Tibial artery (tissue), 4 donors: Measurements from ENCODE around the gene SEMA5A.

Experiments used
- DNase-seq, 2 donors: peaks; one replicate each; pipeline ENCODE4 v3.0.0-alpha.2; 2019
- H3K27ac ChIP-seq, 2 donors: fragments of 200-600 bp; sonication (generic) in 1 of 2; 1 replicate in 1 of 2; 2 replicates in 1 of 2; pipeline ENCODE4 v1.5.1; 2018 to 2019; ENCODE audit warnings: mild to moderate bottlenecking in 1 of 2
- H3K27me3 ChIP-seq, 2 donors: fragments of 200-600 bp; sonication (generic) in 1 of 2; one replicate each; pipeline versions ENCODE4 v1.5.1 to v1.6.0; 2016 to 2019
- H3K36me3 ChIP-seq, 3 donors: fragments of 200-600 bp; sonication (generic) in 2 of 3; one replicate each; pipeline ENCODE4 v1.5.1; 2016 to 2019; ENCODE audit warnings: mild to moderate bottlenecking in 2 of 3
- H3K4me1 ChIP-seq, 4 donors: fragments of 200-600 bp; sonication (generic) in 2 of 4; 1 replicate in 3 of 4; 2 replicates in 1 of 4; pipeline ENCODE4 v1.5.1; 2016 to 2019
- H3K4me3 ChIP-seq, 2 donors: fragments of 200-600 bp; sonication (generic) in 1 of 2; 1 replicate in 1 of 2; 2 replicates in 1 of 2; pipeline ENCODE4 v1.5.1; 2018 to 2019; ENCODE audit warnings: mild to moderate bottlenecking in 2 of 2
- H3K9me3 ChIP-seq, 3 donors: fragments of 200-600 bp; sonication (generic) in 1 of 3; one replicate each; pipeline ENCODE4 v1.5.1; 2016 to 2019
- CTCF ChIP-seq, 2 experiments: fragments of 200-600 bp in 1 of 2; fragments of 450-650 bp in 1 of 2; IDR thresholded peaks; one replicate each; pipeline ENCODE4 v1.5.1; 2017 to 2019; ENCODE audit warnings: antibody characterized with exemption in 2 of 2, mild to moderate bottlenecking in 1 of 2, moderate library complexity in 1 of 2
- intact Hi-C: fragments of 100-400 bp; cut with DNase I; formaldehyde crosslinking; loops from one replicate; pipeline ENCODE4 v1.15.0; 2023; ENCODE audit warnings: low total_unique reads

SEMA5A gene

GRCh38 chr5:9480499-9480898, 65.4 kb downstream of the SEMA5A start:
- DNase-seq, result no peak
- Histone ChIP-seq H3K4me1 (no peaks in the 10 kb centered on the region), H3K4me3 (no peak overlapping the region), H3K36me3 (peaks cover 0 to 7% (median 6%) of the 10 kb centered on the region in 3 donors), H3K9me3 (peaks cover 0 to 17% (median 17%) of the 10 kb centered on the region in 3 donors), H3K27me3 (no peaks in the 10 kb centered on the region), H3K27ac (no peak overlapping the region)
- no peak for TF ChIP-seq CTCF (IDR thresholded peaks at IDR 0.05)
- intact Hi-C loops, result no loop called here

- Histone ChIP-seq H3K27ac (no peak overlapping the region), H3K4me1 (no peaks in the 10 kb centered on the region), H3K9me3 (peaks cover 0 to 17% (median 17%) of the 10 kb centered on the region in 3 donors), H3K4me3 (no peak overlapping the region), H3K36me3 (peaks cover 0 to 7% (median 6%) of the 10 kb centered on the region in 3 donors), H3K27me3 (no peaks in the 10 kb centered on the region)
- no peak for TF ChIP-seq CTCF (IDR thresholded peaks at IDR 0.05)
- no peak for DNase-seq
- intact Hi-C loops, result no loop called here
These were observed 65.9 kb downstream of the SEMA5A start for GRCh38 chr5:9479990-9480389.

GRCh38 chr5:9479361-9479760, 66.5 kb downstream of the SEMA5A start:
- Histone ChIP-seq H3K36me3 (peaks cover 0 to 7% (median 6%) of the 10 kb centered on the region in 3 donors), H3K27me3 (no peaks in the 10 kb centered on the region), H3K9me3 (peaks cover 0 to 17% (median 17%) of the 10 kb centered on the region in 3 donors), H3K27ac (no peak overlapping the region), H3K4me1 (no peaks in the 10 kb centered on the region), H3K4me3 (no peak overlapping the region)
- intact Hi-C loops, result no loop called here
- no peak for DNase-seq
- no peak for TF ChIP-seq CTCF (IDR thresholded peaks at IDR 0.05)

- intact Hi-C loops, result no loop called here
- H3K36me3 ChIP-seq, result peaks cover 0 to 7% (median 6%) of the 10 kb centered on the region in 3 donors
- no peak for TF ChIP-seq CTCF (IDR thresholded peaks at IDR 0.05)
- H3K4me1 ChIP-seq, result no peaks in the 10 kb centered on the region
- H3K9me3 ChIP-seq, result peaks cover 0 to 17% (median 17%) of the 10 kb centered on the region in 3 donors
- DNase-seq, result no peak
- H3K27me3 ChIP-seq, result no peaks in the 10 kb centered on the region
- H3K27ac ChIP-seq, result no peak overlapping the region
- no peak overlapping the region for H3K4me3 ChIP-seq
These were observed 68.3 kb downstream of the SEMA5A start for GRCh38 chr5:9477537-9477936.

DNA sequence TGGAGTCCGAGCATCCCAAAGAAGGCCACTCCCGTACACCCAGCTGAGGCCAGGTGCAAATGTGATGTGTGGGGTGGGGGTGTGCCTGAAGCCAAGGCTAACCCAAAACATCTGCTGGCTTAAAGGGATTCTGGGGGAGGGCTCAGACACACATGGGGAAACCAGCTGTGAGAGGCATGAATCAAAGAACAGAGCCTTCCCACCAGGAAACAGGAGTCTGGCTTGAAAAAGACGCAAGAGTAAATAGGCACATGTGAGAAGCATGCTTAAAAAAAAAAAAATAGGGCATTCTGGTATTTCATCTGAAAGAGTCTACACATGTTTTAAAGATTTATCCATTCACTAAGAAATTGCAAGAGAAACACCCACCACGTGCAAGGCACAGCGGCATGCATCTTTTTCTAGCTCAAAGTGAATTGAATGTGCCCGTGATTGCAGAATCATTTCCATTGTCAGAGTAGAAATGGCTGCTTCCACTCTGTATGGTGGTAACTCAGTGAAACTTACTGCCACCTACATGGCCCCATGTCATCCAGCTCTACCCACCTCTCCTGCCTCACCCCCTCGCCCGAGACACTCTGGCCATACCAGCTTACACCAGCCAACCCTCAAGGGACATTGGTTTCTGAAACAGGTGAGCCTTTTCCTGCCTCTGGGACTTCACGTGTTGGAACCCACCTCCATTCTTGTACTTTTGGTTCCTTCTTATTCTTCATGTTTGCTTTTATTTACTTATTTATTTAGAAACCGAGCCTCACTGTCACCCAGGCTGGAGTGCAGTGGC, 71.5 kb downstream of the SEMA5A start:
- H3K27ac ChIP-seq, result no peak overlapping the region
- H3K27me3 ChIP-seq, result no peaks in the 10 kb centered on the region
- peaks cover 0 to 7% (median 6%) of the 10 kb centered on the region in 3 donors for H3K36me3 ChIP-seq
- peaks cover 0 to 17% (median 17%) of the 10 kb centered on the region in 3 donors for H3K9me3 ChIP-seq
- H3K4me1 ChIP-seq, result no peaks in the 10 kb centered on the region
- no peak for TF ChIP-seq CTCF (IDR thresholded peaks at IDR 0.05)
- intact Hi-C loops, result no loop called here
- no peak overlapping the region for H3K4me3 ChIP-seq
- no peak for DNase-seq
